HUDEP-2 (cell line): ENCODE data around the gene GDF9.

Experiments
- DNase-seq, 76 experiments: peaks; one replicate each; lab custom pipeline; 2025; ENCODE audit not compliant: unreplicated experiment in 76 of 76; lab: John Stamatoyannopoulos, UW

GDF9 gene, protein sequence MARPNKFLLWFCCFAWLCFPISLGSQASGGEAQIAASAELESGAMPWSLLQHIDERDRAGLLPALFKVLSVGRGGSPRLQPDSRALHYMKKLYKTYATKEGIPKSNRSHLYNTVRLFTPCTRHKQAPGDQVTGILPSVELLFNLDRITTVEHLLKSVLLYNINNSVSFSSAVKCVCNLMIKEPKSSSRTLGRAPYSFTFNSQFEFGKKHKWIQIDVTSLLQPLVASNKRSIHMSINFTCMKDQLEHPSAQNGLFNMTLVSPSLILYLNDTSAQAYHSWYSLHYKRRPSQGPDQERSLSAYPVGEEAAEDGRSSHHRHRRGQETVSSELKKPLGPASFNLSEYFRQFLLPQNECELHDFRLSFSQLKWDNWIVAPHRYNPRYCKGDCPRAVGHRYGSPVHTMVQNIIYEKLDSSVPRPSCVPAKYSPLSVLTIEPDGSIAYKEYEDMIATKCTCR

DNA sequence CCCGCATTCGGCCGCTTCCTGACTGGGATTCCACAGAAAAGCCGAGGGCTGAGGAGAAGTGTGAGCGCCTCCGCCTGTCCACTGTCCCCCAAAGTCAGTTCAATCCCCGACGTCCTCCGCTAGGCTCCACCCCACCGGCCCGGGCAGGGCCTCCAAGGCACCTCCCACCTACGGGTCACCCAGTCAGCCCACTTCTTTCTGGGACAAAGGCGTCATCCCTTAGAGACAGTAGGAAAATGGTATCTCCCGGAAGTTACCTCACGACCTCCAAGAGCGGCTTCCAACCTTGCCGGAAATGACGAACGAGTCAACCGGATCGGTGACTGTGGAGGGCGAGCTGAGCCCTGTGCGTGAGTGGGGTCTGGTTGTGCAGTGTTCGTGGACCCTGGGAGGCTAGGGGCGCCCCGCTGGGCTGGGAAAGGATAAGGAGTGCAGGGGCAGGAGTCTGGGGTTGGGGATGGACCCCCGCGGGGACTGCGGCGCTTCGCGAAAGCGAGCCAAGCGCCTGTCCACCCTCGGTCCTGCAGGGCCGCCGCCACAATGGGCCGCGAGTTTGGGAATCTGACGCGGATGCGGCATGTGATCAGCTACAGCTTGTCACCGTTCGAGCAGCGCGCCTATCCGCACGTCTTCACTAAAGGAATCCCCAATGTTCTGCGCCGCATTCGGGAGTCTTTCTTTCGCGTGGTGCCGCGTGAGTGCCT lies at the start of gene GDF9, which contains the start of gene UQCRQ:
TSS of gene GDF9 (minus strand) at position 128 of the 704 bp plus-strand sequence. CDS start 1,936 bp downstream, outside the sequence.
TSS of gene UQCRQ (plus strand) at position 301 of the 704 bp plus-strand sequence. CDS start at position 541, 240 bp downstream.
- DNase-seq: peak; percentile 21 to 99 (median 95)

DNA sequence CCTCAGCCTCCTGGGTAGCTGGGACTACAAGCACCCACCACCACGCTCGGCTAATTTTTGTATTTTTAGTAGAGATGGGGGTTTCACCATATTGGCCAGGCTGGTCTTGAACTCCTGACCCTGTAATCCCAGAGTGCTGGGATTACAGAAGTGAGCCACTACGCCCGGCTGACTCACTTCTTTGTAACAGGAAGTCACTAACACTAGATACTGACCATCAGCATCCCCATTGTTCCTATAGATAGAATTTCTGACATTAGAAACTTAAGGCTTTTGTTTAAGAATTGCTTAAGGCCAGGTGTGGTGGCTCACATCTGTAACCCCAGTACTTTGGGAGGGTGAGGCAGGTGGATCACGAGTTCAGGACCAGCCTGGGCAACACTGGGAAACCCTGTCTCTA lies 49.4 kb upstream of the GDF9 start:
- no peak for DNase-seq

DNA sequence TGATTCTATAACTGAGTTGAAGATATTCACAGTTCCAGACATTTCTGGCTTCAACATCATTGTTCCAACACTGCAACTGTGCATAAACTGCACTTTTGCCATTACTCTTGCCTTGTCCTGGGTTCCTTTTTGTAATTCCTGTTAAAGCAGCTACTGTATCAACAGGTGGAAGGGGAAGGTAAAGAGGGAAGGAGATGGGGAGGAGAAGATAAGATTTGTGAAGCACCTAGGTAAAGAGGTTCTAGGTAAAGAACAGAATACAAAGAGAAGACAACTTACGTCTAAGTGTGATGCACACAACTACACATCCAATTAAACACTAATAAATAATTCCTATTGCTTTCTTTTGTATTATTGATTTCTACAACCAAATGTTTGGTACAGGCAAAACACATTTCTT lies 43.4 kb upstream of the GDF9 start:
- no peak for DNase-seq

DNA sequence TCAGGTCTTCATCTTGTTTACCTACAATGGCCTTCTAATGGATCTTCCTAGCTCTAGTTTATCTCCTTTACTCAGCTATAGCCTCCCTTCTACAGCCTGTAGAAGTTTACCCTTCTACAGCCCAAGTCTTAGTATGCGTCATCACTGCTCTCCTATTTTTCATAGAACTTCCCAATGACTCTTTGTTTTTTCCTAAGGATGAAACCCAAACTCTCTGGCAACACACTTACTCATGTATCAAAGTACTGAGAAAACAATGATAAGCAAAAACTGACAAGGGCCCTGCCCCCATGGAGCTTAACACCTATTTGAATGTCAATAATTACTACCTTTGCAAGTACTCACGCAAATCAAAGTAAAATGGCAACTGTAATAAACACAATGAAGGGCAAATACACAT lies 40.9 kb upstream of the GDF9 start:
- no peak for DNase-seq

DNA sequence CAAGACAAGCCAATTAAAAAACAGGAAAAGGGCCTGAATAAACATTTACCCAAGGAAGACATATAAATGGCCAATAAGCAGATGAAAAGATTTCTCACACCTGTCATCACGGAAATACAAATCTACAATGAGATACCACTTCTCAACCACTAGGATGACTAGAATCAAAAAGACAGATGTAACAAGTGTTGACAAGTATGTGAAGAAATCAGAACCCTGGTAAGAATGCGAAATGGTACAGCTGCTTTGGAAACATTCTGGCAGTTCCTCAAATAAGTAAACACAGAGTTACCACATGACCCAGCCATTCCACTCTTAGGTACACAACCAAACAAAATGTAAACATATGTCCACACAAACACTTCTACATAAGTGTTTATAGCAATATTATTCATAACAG lies 39.7 kb upstream of the GDF9 start:
- DNase-seq: no peak

DNA sequence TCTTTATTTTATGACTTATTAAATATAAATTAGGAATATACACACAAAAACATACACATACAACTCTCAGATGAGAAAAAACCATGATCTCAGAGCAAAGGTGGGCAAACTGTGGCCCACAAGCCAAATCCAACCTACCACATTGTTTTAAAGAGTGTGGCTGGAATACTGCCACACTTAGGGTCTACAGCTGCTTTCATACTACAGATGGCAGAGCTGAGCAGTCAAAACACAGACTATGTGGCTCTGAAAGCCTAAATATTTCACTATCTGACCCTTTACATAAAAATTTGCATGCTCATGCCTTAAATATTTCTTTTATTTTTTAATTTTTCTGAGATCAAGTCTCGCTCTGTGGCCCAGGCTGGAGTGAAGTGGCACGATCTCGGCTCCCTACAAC lies 35.5 kb upstream of the GDF9 start:
- no peak for DNase-seq

DNA sequence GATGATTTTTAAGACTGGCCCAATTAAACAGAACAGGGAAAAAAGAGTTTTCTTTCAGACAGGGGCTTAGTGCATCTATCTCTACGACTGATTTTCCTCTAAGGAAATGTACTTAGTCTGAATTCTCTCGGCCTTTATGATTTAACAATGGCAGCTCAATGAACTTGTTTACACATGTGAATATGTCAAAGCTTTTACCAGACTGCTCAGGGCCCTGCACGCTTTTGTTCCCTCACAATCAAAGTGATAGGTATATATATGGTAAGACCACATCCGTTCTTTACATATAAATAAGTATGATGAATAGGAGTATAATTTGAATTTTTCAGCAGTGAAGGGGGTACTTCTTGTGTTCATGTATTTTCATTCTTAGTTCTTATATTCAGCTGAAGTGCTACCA lies 34.8 kb upstream of the GDF9 start:
- DNase-seq: no peak

DNA sequence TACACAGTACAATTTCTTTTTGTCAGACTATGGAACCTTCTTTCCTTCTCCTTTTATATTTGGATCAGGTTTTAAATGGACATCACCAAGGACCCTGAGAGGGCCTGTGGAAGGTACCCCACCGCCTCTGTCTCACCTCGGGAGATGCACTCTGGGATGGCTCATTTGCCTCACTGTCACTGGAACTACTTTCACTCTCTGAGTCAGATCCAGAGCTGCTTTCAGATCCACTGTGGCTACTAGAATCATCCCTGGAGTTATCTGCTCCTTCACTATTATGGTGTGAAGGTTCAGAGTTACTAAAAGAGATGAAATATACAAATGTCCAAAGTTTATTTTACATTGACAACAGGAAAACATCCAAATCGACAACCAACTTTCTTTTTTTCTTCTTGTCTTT lies 31.8 kb upstream of the GDF9 start:
- DNase-seq: no peak

DNA sequence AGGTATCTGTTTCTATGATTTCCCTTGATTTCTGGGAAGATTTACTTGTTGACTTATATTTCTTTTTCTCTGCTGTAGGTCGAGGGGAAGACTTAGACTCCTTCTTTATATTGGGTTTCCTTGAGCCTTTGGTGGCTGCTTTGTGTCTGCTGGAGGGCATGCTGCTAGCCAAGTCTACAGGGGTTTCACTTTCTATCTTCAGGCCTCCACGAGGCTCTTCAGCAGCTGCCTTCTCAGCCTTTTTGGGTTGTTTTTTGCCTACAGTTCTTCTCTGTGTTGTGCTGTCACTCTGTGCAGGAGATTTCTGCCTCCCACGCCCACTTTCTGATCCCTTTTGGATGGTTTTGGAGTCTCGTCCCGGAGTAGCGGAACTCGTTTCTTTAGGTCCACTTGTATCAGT lies 30.4 kb upstream of the GDF9 start:
- no peak for DNase-seq

DNA sequence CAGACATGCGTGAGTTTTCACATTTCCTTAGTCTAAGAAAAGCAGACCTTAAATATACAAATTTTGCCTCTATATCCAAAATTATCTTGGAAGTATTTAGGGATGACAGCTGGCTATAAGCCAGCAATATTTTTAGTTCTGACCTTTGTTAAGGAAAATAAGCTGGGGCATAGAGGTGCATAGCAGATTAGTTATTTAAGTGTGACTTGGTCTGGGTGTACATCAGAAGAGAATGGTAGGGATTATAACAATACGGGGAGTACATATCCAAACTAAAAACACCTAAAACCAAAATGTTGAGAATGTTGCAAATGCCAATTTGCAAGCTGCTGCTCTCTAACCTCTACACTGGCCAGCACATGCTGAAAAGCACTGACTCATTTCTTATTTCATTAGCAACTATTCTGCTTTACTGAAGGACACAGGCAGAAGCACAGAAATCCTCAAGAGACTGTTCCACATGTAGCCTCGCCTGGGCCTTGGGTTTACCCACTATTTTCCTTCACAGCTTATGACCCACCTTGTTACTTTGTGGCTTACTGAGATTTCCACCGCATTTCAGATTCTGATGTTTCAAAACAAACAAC lies 29.5 kb upstream of the GDF9 start:
- DNase-seq: no peak

DNA sequence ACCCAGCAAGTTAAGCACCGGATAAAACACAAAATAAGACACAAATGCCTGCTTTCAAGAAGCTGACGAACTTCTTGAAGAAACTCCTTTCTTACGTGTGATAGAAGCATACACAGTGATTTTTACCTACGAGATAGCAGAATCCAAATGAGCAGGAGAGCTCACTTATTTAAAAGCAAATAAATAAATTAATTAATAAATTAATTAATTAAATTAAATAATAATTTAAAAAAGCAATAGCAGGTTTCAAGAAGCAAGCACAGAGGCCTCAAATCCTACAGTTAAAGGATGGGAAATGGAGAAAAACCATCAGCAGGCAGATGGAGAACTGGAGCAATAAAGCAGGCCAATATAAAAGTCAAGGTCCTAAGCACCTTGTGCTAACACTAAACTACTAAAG lies 24.5 kb upstream of the GDF9 start:
- DNase-seq: no peak

DNA sequence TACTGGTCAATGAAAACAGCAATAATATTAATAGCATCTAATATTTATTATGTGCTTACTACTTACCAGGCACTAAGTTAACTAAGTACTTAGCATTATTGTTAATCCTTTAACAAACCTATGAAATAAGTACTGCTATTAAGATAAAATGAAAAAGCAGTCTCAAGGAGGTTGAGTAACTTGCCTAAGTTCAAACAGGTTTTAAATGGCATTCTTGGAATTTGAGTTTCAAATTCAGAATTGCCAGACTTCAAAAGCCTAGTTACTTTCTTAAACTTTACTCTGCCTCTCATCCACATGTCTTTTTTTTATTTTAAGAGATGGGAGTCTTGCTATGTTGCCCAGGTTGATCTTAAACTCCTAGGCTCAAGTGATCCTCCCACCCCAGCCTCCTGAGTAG lies 23.2 kb upstream of the GDF9 start:
- no peak for DNase-seq

DNA sequence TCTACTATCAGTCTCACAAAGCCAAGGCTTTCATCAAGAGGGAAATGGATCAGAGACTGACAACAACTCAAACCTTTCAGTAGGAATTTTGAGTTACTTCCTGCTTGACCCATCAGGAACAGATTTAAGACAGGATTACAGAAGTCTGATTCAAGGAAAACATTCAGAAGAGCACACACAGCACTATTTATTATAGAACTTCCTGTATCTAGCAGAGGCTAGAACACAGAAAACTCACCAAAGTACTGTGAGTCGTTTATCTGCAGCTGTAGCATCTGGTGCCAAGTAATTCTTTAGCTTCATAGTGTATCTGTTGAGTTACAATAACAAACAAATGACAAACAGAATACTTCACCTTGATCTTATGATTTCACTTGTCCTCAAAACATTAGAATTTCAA lies 21.0 kb upstream of the GDF9 start:
- no peak for DNase-seq

DNA sequence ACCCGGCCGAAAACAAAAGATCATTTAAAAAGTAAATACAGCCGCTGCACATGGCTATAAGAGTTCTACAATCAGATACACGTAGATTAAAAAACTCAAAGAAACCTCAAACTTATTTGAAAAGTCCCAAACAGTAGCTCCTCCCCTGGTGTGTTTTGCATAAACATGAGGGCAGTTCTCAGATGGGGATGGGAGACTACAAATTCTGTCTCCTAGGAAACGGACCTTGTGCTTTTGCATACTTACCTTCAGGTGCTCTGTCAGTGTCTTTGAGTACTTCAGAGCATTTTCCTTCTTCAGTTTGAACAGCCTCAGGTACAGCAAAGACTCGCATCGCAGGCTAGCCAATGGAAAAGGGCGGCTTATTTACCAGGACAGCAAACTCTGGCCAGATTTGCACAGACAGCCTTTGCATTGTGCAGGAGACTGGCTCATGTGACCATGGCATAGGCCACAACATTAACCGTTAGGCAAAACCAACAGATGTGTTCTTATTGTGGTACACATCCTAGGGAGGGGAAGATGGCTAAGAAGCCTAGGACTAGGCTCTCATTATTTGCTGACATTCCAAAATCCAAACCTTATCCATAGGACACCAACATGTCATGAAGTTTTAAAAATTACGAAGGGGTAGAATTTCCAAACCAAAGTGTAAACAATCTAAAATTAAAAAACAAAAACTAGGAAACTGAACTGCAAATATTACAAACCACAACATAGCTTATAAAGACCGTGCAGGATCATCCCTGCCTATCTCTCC lies 20.0 kb upstream of the GDF9 start:
- no peak for DNase-seq

DNA sequence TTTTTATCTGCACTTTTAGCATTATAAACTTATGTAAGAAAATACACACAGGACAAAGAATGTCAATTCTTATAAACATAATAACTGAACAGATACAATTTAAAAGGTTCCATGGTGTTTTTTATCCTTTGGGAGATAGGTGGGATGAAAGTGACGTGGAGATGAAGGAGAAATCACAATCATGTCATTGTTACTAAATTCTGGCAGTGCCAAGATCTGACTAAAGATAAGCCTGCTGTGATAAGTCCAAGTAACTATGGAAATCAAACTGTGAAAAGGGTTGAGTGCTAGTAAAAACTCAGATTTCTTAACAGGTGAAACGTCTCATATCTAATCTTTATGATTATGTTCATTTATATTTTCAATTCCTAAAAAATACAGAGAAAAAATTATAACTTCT lies 18.3 kb upstream of the GDF9 start:
- DNase-seq: no peak

DNA sequence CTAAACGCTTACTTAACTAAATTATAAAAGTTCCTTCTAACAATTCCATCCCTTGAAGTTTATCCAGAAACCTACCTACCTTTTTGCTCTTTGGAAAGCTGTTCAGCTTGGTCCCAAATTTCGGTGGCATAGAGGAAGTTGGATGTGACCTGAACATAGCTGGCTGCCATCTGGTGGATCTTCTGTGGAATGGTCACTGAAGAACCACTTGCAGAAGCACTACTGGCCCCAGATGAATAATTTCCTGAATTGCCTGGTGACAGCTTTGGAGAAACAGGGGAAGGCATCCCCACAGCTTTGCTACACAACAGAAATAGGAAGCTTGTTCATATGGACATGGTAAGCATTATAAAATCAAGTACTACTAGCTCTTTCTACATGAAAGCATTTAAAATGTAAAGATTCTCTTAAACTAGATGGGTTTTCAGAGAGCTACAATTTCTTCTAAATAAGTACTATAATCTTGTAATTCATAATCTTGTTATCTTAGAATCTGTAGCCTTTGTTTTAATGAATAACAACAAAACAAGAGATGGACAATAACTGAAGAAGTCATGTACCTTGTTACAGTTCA lies 17.1 kb upstream of the GDF9 start:
- DNase-seq: peak in 48 of 76 experiments; percentile 2 to 63 (median 27)

DNA sequence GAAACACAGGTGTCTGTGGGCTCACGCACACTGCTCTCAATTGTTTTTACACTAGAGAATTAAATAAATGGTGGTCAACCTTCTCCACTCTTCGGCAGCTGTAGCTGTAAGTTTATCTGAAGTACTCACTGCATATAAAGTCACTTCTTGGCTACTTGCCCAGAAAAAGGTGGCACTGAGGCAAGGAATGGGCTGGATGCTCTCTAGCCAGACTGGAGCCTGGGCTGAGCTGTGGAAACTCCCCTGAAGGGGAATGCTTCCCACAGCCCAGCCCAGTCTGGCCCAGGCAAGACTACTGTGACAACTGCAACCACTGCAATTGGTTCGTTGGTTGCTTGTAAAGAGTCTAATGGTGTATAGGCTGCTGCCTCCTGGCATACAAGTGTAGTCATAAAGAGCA lies 11.7 kb upstream of the GDF9 start:
- peak in 37 of 76 experiments; percentile 2 to 72 (median 29) for DNase-seq

DNA sequence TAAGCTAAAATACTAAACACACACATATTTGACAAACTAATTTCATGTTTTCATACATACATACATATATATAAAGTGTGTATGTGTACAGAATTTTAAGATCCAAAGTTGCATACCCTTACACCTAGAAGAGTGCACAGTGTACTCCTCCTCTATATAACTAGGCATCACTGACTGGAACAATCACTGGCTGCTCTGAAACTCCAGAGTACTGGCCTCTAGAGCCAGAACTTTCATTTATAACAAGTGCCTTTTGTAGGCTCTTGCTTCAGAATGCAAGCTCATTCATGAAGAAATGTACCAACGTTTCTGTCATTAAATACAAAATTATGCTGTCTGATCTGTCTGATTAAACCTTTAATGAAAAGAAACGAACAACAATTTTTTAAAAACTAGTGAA lies 11.2 kb upstream of the GDF9 start:
- no peak for DNase-seq

DNA sequence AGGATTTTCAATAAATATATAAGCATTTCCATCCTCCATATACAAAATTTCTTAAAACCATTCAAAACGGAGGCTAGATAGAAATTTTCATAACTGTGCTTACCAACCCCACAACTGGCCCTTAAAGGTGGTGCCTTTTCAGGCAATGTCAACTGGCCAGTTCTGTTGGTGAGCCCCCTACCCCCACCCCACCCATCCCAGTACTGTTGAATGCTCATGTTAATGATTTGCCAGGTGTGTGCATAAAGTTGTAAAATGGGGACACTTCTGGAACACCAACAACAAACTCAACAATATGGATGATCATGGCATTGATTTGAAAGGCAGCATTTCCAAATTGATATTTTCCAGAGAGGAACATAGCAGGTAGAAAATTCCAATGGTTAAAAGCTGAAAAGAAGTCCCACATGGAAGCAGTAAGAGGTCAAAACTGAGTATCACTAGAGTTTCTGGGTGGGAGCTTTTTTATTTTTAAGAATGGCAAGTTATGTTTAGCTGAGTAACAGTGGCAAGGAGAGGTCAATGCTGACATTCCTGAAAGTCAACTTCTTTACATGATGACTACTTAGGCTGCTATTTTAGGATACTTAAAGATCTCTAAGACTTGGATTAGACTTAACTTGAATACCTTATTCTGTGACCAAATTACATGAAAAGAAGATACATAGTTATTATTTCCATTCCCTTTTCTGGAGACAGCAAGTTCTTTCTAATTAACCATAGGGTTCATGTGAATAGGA lies 9.9 kb upstream of the GDF9 start:
- DNase-seq: no peak

DNA sequence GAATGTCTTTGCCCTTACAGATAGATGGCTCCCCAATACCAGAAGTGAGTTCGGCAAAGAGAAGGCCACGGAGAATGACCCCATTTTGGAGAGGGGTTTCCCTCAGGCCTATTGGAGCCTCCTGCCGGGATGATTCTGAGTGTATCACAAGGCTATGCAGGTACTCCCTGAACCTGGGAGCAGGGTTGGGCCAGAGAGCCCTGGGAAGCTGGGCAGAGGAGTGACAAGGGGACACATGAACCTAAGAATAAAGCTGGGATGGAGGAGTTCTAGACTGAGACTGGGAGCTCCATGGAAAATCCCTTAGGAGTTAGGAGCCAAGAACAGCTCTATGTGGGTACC lies 7.6 kb upstream of the GDF9 start:
- DNase-seq: no peak
